DND-41 (cell line): Measurements from ENCODE around the gene GPC5.
"Not testable (repeated sequence)": the region's sequence is repeated elsewhere in the genome, so short reads cannot be mapped to it uniquely, and the experiment has no call there.

Source experiments
- ATAC-seq: fragments of 200-7000 bp; cut with Tn5 transposase; 3 replicates; pipeline ENCODE4 v1.9.1; 2021; ENCODE audit warnings: low read depth; ENCODE audit not compliant: insufficient read depth
- DNase-seq: peaks from one replicate; pipeline ENCODE4 v3.0.0-alpha.2; 2020
- H2AFZ ChIP-seq: 2 replicates; pipeline ENCODE4 v1.6.0; 2012; ENCODE audit warnings: low read depth, low read length
- H3K27ac ChIP-seq: 2 replicates; pipeline ENCODE4 v1.5.1; 2012; ENCODE audit warnings: low read length, inconsistent platforms
- H3K27me3 ChIP-seq: fragments of 200-600 bp; sonication (generic); 2 replicates; pipeline ENCODE4 v1.6.0; 2012; ENCODE audit warnings: low read length, mild to moderate bottlenecking, inconsistent platforms; ENCODE audit not compliant: insufficient read depth, poor library complexity
- H3K36me3 ChIP-seq: 2 replicates; pipeline ENCODE4 v1.5.1; 2012; ENCODE audit warnings: low read length, inconsistent platforms; ENCODE audit not compliant: insufficient read depth
- H3K4me1 ChIP-seq: 2 replicates; pipeline ENCODE4 v1.5.1; 2012; ENCODE audit warnings: mild to moderate bottlenecking, low read length; ENCODE audit not compliant: insufficient read depth
- H3K4me2 ChIP-seq: 2 replicates; pipeline ENCODE4 v1.6.0; 2012; ENCODE audit warnings: mild to moderate bottlenecking, moderate library complexity, low read length, inconsistent platforms; ENCODE audit not compliant: insufficient read depth
- H3K4me3 ChIP-seq, 2 experiments: fragments of 200-600 bp in 1 of 2; shearing (Covaris generic) in 1 of 2; 2 replicates each; pipeline ENCODE4 v1.5.1; 2012 to 2016; ENCODE audit warnings: inconsistent platforms in 2 of 2, low read length in 2 of 2, mild to moderate bottlenecking in 2 of 2, low read depth in 1 of 2, moderate library complexity in 1 of 2
- H3K79me2 ChIP-seq: 2 replicates; pipeline ENCODE4 v1.6.0; 2012; ENCODE audit warnings: low read length, inconsistent platforms; ENCODE audit not compliant: insufficient read depth
- H3K9ac ChIP-seq: 2 replicates; pipeline ENCODE4 v1.6.0; 2012; ENCODE audit warnings: low read depth, mild to moderate bottlenecking, inconsistent platforms, low read length, moderate library complexity
- H3K9me3 ChIP-seq: 2 replicates; pipeline ENCODE4 v1.5.1; 2012; ENCODE audit warnings: low read length, moderate library complexity, mild to moderate bottlenecking, inconsistent platforms; ENCODE audit not compliant: insufficient read depth, severe bottlenecking
- H4K20me1 ChIP-seq: 2 replicates; pipeline ENCODE4 v1.6.0; 2012; ENCODE audit warnings: low read length; ENCODE audit not compliant: insufficient read depth
- CTCF ChIP-seq: IDR thresholded peaks from 2 replicates; pipeline ENCODE4 v1.5.1; 2012; ENCODE audit warnings: borderline replicate concordance, low read length, moderate library complexity, mild to moderate bottlenecking; ENCODE audit not compliant: poor library complexity, severe bottlenecking; ENCODE audit errors: extremely low read depth
- EZH2 ChIP-seq: IDR thresholded peaks from 3 replicates; pipeline ENCODE4 v1.6.1; 2012; ENCODE audit warnings: borderline replicate concordance, low read depth, mild to moderate bottlenecking, moderate library complexity, low read length, inconsistent platforms; ENCODE audit not compliant: severe bottlenecking

The GPC5 gene

GRCh38 chr13:91401920-91402319, 3.5 kb downstream of the GPC5 start:
- ATAC-seq, result no peak
- Histone ChIP-seq H3K27me3 (peaks cover 6% of the 10 kb centered on the region), H3K79me2 (no peaks in the 10 kb centered on the region), H3K4me3 (no peak overlapping the region), H3K36me3 (no peaks in the 10 kb centered on the region), H3K27ac (no peak overlapping the region), H3K9me3 (no peaks in the 10 kb centered on the region), H3K4me2 (no peak overlapping the region), H2AFZ (no peak overlapping the region), H3K9ac (no peak overlapping the region), H4K20me1 (no peaks in the 10 kb centered on the region), H3K4me1 (no peaks in the 10 kb centered on the region)
- TF ChIP-seq EZH2, result no peak
- DNase-seq, result no peak

- no peaks in the 10 kb centered on the region for H4K20me1 ChIP-seq
- peaks cover 5% of the 10 kb centered on the region for H3K27me3 ChIP-seq
- no peak for DNase-seq
- no peak overlapping the region for H2AFZ ChIP-seq
- no peak overlapping the region for H3K27ac ChIP-seq
- H3K9me3 ChIP-seq, result no peaks in the 10 kb centered on the region
- no peak for TF ChIP-seq EZH2
- no peak for TF ChIP-seq CTCF
- ATAC-seq, result no peak
- no peak overlapping the region for H3K9ac ChIP-seq
- H3K36me3 ChIP-seq, result no peaks in the 10 kb centered on the region
- no peak overlapping the region for H3K4me3 ChIP-seq
- H3K4me1 ChIP-seq, result no peaks in the 10 kb centered on the region
- H3K79me2 ChIP-seq, result no peaks in the 10 kb centered on the region
- no peak overlapping the region for H3K4me2 ChIP-seq
Measured at GRCh38 chr13:91405240-91405639, 6.8 kb downstream of the GPC5 start.

- TF ChIP-seq EZH2, result no peak
- TF ChIP-seq CTCF, result peak; percentile 70
- no peaks in the 10 kb centered on the region for H3K79me2 ChIP-seq
Measured at GRCh38 chr13:91406619-91407018, 8.2 kb downstream of the GPC5 start.

GRCh38 chr13:91408971-91409370, 10.6 kb downstream of the GPC5 start:
- no peak overlapping the region for H2AFZ ChIP-seq
- H3K9ac ChIP-seq, result no peak overlapping the region
- DNase-seq, result no peak

More at GRCh38 chr13:91406619-91407018, 8.2 kb downstream of the GPC5 start:
- peak; percentile 32 for DNase-seq
- Histone ChIP-seq H3K4me2 (no peak overlapping the region), H3K27me3 (peaks cover 7% of the 10 kb centered on the region), H2AFZ (no peak overlapping the region), H3K36me3 (no peaks in the 10 kb centered on the region), H4K20me1 (no peaks in the 10 kb centered on the region), H3K9me3 (no peaks in the 10 kb centered on the region), H3K4me3 (no peak overlapping the region), H3K9ac (no peak overlapping the region), H3K4me1 (no peaks in the 10 kb centered on the region), H3K27ac (no peak overlapping the region)
- peak; percentile 81 for ATAC-seq

GRCh38 chr13:91416579-91416978, 18.2 kb downstream of the GPC5 start:
- ATAC-seq, result not testable (repeated sequence)

More at GRCh38 chr13:91408971-91409370, 10.6 kb downstream of the GPC5 start:
- no peaks in the 10 kb centered on the region for H3K36me3 ChIP-seq
- no peaks in the 10 kb centered on the region for H3K79me2 ChIP-seq
- no peaks in the 10 kb centered on the region for H3K4me1 ChIP-seq
- H3K27me3 ChIP-seq, result peaks cover 4% of the 10 kb centered on the region
- TF ChIP-seq EZH2 (no peak), CTCF (no peak)
- no peak overlapping the region for H3K4me2 ChIP-seq
- no peaks in the 10 kb centered on the region for H3K9me3 ChIP-seq
- H4K20me1 ChIP-seq, result no peaks in the 10 kb centered on the region
- H3K4me3 ChIP-seq, result no peak overlapping the region
- H3K27ac ChIP-seq, result no peak overlapping the region
- ATAC-seq, result no peak

More at GRCh38 chr13:91416579-91416978, 18.2 kb downstream of the GPC5 start:
- H3K9me3 ChIP-seq, DNase-seq, H4K20me1 ChIP-seq, H3K79me2 ChIP-seq, H3K4me3 ChIP-seq, H3K9ac ChIP-seq, H3K36me3 ChIP-seq, H2AFZ ChIP-seq, H3K27me3 ChIP-seq, H3K27ac ChIP-seq, H3K4me2 ChIP-seq, H3K4me1 ChIP-seq: not testable (repeated sequence)
